Measurements from ENCODE around the gene WASF2.

DNA sequence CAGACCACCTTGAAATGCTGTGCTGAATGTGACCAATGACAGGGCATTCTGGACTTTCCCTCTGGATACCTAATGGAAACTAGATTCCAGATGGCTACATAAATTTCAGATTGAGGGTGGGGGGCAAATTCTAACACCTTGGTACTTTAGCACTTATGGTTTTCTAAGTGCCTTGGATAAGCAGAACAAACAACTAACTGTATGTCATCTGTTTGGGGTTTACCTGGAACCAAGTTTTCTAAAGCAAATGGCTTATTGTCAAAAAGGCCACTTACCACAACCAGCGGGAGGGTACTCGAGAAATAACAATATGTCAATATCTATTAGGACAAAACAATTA, 58.4 kb downstream of the WASF2 start:
- TF ChIP-seq SMAD3 (CRISPR knock-in tag; IDR thresholded peaks at IDR 0.05) (no peak), EP300 (IDR thresholded peaks at IDR 0.05; ENCODE audit: low read depth in 2 of 2, low read length in 2 of 2) (no peak), EP300 (CRISPR knock-in tag; IDR thresholded peaks at IDR 0.05; ENCODE audit: borderline replicate concordance) (no peak), JUND (CRISPR knock-in tag; IDR thresholded peaks at IDR 0.05) (no peak), CAMTA2 (CRISPR knock-in tag; IDR thresholded peaks at IDR 0.05; ENCODE audit: borderline replicate concordance) (no peak), ESRRA (CRISPR knock-in tag; IDR thresholded peaks at IDR 0.05; ENCODE audit: low read depth) (no peak), HCFC1 (IDR thresholded peaks at IDR 0.05; ENCODE audit: low read depth, low read length) (no peak), FOSL1 (CRISPR knock-in tag; IDR thresholded peaks at IDR 0.05; ENCODE audit: borderline replicate concordance) (no peak), PCBP1 (IDR thresholded peaks at IDR 0.05; ENCODE audit: borderline replicate concordance, low read depth, low read length) (no peak), SMARCE1 (IDR thresholded peaks at IDR 0.05; ENCODE audit: borderline replicate concordance) (no peak)
- TF ChIP-seq, protein P1, sequence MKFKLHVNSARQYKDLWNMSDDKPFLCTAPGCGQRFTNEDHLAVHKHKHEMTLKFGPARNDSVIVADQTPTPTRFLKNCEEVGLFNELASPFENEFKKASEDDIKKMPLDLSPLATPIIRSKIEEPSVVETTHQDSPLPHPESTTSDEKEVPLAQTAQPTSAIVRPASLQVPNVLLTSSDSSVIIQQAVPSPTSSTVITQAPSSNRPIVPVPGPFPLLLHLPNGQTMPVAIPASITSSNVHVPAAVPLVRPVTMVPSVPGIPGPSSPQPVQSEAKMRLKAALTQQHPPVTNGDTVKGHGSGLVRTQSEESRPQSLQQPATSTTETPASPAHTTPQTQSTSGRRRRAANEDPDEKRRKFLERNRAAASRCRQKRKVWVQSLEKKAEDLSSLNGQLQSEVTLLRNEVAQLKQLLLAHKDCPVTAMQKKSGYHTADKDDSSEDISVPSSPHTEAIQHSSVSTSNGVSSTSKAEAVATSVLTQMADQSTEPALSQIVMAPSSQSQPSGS (CRISPR knock-in tag; IDR thresholded peaks at IDR 0.05) = no peak
- TF ChIP-seq, protein P2, sequence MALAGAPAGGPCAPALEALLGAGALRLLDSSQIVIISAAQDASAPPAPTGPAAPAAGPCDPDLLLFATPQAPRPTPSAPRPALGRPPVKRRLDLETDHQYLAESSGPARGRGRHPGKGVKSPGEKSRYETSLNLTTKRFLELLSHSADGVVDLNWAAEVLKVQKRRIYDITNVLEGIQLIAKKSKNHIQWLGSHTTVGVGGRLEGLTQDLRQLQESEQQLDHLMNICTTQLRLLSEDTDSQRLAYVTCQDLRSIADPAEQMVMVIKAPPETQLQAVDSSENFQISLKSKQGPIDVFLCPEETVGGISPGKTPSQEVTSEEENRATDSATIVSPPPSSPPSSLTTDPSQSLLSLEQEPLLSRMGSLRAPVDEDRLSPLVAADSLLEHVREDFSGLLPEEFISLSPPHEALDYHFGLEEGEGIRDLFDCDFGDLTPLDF (CRISPR knock-in tag; IDR thresholded peaks at IDR 0.05) = no peak
- TF ChIP-seq, protein P3, sequence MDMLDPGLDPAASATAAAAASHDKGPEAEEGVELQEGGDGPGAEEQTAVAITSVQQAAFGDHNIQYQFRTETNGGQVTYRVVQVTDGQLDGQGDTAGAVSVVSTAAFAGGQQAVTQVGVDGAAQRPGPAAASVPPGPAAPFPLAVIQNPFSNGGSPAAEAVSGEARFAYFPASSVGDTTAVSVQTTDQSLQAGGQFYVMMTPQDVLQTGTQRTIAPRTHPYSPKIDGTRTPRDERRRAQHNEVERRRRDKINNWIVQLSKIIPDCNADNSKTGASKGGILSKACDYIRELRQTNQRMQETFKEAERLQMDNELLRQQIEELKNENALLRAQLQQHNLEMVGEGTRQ (IDR thresholded peaks at IDR 0.05; ENCODE audit: low read depth, low read length) = no peak
- TF ChIP-seq, protein P3 (CRISPR knock-in tag; IDR thresholded peaks at IDR 0.05; ENCODE audit: borderline replicate concordance) = no peak
- TF ChIP-seq, protein P4, sequence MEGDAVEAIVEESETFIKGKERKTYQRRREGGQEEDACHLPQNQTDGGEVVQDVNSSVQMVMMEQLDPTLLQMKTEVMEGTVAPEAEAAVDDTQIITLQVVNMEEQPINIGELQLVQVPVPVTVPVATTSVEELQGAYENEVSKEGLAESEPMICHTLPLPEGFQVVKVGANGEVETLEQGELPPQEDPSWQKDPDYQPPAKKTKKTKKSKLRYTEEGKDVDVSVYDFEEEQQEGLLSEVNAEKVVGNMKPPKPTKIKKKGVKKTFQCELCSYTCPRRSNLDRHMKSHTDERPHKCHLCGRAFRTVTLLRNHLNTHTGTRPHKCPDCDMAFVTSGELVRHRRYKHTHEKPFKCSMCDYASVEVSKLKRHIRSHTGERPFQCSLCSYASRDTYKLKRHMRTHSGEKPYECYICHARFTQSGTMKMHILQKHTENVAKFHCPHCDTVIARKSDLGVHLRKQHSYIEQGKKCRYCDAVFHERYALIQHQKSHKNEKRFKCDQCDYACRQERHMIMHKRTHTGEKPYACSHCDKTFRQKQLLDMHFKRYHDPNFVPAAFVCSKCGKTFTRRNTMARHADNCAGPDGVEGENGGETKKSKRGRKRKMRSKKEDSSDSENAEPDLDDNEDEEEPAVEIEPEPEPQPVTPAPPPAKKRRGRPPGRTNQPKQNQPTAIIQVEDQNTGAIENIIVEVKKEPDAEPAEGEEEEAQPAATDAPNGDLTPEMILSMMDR (CRISPR knock-in tag; IDR thresholded peaks at IDR 0.05) = no peak
- TF ChIP-seq, protein P5, sequence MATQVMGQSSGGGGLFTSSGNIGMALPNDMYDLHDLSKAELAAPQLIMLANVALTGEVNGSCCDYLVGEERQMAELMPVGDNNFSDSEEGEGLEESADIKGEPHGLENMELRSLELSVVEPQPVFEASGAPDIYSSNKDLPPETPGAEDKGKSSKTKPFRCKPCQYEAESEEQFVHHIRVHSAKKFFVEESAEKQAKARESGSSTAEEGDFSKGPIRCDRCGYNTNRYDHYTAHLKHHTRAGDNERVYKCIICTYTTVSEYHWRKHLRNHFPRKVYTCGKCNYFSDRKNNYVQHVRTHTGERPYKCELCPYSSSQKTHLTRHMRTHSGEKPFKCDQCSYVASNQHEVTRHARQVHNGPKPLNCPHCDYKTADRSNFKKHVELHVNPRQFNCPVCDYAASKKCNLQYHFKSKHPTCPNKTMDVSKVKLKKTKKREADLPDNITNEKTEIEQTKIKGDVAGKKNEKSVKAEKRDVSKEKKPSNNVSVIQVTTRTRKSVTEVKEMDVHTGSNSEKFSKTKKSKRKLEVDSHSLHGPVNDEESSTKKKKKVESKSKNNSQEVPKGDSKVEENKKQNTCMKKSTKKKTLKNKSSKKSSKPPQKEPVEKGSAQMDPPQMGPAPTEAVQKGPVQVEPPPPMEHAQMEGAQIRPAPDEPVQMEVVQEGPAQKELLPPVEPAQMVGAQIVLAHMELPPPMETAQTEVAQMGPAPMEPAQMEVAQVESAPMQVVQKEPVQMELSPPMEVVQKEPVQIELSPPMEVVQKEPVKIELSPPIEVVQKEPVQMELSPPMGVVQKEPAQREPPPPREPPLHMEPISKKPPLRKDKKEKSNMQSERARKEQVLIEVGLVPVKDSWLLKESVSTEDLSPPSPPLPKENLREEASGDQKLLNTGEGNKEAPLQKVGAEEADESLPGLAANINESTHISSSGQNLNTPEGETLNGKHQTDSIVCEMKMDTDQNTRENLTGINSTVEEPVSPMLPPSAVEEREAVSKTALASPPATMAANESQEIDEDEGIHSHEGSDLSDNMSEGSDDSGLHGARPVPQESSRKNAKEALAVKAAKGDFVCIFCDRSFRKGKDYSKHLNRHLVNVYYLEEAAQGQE (IDR thresholded peaks at IDR 0.05; ENCODE audit: borderline replicate concordance in 1 of 2, low read depth in 1 of 2, low read length in 2 of 2) = no peak
